ENCODE data around the gene AMH.
"Not testable (repeated sequence)": the region's sequence is repeated elsewhere in the genome, so short reads cannot be mapped to it uniquely, and the experiment has no call there.

Gene AMH

GRCh38 chr19:2274931-2275535 is 25.9 kb downstream of the AMH start:
- TF ChIP-seq ZFX (IDR thresholded peaks at IDR 0.05; ENCODE audit: borderline replicate concordance) (no peak), CTCF (IDR thresholded peaks at IDR 0.05) (peak; percentile 62)
- peak overlapping the region; percentile 17; the same call in 1 of the 2 replicates for H3K27ac ChIP-seq

GRCh38 chr19:2275588-2276428 is 26.7 kb downstream of the AMH start:
- TF ChIP-seq CTCF (IDR thresholded peaks at IDR 0.05) (no peak), ZFX (IDR thresholded peaks at IDR 0.05; ENCODE audit: borderline replicate concordance) (no peak)
- H3K27ac ChIP-seq, result peak overlapping the region; percentile 17; the same call in 1 of the 2 replicates

GRCh38 chr19:2276429-2276986 is 27.4 kb downstream of the AMH start:
- TF ChIP-seq CTCF (IDR thresholded peaks at IDR 0.05) (no peak), ZFX (IDR thresholded peaks at IDR 0.05; ENCODE audit: borderline replicate concordance) (no peak)
- H3K27ac ChIP-seq, result no peak overlapping the region

- H3K27ac ChIP-seq, result no peak overlapping the region
- TF ChIP-seq CTCF (IDR thresholded peaks at IDR 0.05) (no peak), ZFX (IDR thresholded peaks at IDR 0.05; ENCODE audit: borderline replicate concordance) (no peak)
Observed at GRCh38 chr19:2277138-2277537, 28.0 kb downstream of the AMH start.

- no peak overlapping the region for H3K27ac ChIP-seq
- TF ChIP-seq CTCF (IDR thresholded peaks at IDR 0.05), result no peak
- no peak for TF ChIP-seq ZFX (IDR thresholded peaks at IDR 0.05; ENCODE audit: borderline replicate concordance)
Observed at GRCh38 chr19:2278459-2279158, 29.5 kb downstream of the AMH start.

GRCh38 chr19:2280633-2281264 is 31.6 kb downstream of the AMH start:
- TF ChIP-seq CTCF (IDR thresholded peaks at IDR 0.05), result no peak
- TF ChIP-seq ZFX (IDR thresholded peaks at IDR 0.05; ENCODE audit: borderline replicate concordance), result no peak
- H3K27ac ChIP-seq, result no peak overlapping the region

- H3K27ac ChIP-seq, result not testable (repeated sequence)
Observed at GRCh38 chr19:2281265-2282061, 32.3 kb downstream of the AMH start.

Data from 22Rv1 (cell line).